Rectal smooth muscle tissue (tissue), 1 donor: ENCODE data around the gene UQCRHL.
"Not testable (repeated sequence)": the region's sequence is repeated elsewhere in the genome, so short reads cannot be mapped to it uniquely, and the experiment has no call there.

ENCODE experiments used
- H3K27ac ChIP-seq: one replicate; pipeline ENCODE4 v1.7.0; 2013; ENCODE audit warnings: low read depth, low read length, inconsistent platforms
- H3K27me3 ChIP-seq: one replicate; pipeline ENCODE4 v1.7.0; 2013; ENCODE audit warnings: low read length; ENCODE audit not compliant: control insufficient read depth, insufficient read depth
- H3K36me3 ChIP-seq: one replicate; pipeline ENCODE4 v1.7.0; 2013; ENCODE audit warnings: low read length; ENCODE audit not compliant: control insufficient read depth, insufficient read depth
- H3K4me1 ChIP-seq: one replicate; pipeline ENCODE4 v1.7.0; 2013; ENCODE audit warnings: low read length; ENCODE audit not compliant: control insufficient read depth, insufficient read depth
- H3K4me3 ChIP-seq: one replicate; pipeline ENCODE4 v1.7.0; 2013; ENCODE audit warnings: low read length
- H3K9ac ChIP-seq: one replicate; pipeline ENCODE4 v1.7.0; 2013; ENCODE audit warnings: low read length

Gene UQCRHL

DNA sequence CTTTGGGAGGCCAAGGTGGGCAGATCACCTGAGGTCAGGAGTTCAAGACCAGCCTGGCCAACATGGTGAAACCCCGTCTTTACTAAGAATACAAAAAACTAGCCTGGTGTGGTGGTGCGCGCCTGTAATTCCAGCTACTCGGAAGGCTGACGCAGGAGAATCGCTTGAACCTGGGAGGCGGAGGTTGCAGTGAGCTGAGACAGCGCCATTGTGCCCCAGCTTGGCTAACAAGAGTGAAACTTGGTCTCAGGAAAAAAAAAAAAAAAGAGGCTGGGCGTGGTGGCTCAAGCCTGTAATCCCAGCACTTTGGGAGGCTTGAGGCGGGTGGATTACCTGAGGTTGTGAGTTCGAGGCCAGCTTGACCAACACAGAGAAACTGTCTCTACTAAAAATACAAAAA, 38.6 kb upstream of the UQCRHL start:
- not testable (repeated sequence) for H3K4me3 ChIP-seq, H3K27ac ChIP-seq, H3K36me3 ChIP-seq, H3K4me1 ChIP-seq, H3K27me3 ChIP-seq, H3K9ac ChIP-seq

DNA sequence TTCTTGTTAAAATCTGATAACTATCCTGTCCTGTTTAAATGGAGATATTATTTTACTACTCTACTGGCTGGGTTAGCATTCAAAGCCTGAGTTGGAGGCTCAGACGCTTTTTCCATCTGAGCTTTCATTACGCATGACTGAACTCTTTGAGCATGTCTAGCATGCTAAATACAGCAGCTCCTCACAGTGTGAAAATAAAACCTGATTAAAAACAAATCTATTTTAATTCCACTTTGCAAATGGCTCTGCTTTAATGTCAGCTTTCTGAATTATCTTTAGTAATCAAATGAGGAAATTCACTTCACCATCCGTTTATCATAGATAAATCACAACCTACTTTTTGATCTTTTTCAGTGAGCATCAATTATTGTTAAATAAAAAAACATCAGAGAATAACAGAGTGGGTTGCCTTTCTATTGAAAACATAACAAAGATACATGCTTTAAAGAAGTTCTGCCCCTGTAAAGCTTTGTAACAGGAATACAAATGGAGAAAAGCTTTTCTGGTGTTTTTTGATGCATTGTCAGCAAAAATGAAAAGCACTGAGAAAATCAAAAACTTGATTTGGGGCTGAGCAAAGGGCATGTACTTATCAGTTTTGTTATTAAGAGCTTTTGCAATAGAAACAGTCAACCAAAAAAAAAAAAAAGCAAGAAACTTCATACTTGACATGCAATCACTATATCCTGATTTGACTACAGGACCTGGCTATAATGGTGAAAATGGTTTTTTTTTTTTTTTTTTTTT, 36.5 kb upstream of the UQCRHL start:
- H3K9ac ChIP-seq = no peak overlapping the region
- no peaks in the 10 kb centered on the region for H3K4me1 ChIP-seq
- H3K4me3 ChIP-seq = no peak overlapping the region
- no peaks in the 10 kb centered on the region for H3K36me3 ChIP-seq
- H3K27me3 ChIP-seq = no peaks in the 10 kb centered on the region
- H3K27ac ChIP-seq = no peak overlapping the region

DNA sequence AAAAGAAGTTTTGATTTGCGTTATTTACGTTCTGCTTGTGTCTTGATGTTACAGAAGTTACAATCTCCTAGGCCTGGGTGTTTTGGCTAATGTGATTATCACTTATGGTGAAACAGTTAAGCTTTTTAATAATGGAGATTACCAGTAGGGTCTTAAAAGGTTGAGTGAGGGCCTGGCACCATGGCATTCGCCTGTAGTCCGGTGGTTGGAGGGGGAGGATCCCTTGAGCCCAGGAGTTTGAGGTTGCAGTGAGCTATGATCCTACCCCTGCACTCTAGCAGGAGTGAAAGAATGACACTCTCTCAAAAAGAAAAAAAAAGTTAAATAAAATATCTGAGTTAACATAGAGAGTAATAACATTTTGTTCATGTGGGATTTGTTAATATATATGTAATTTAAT, 31.3 kb upstream of the UQCRHL start:
- no peaks in the 10 kb centered on the region for H3K27me3 ChIP-seq
- no peaks in the 10 kb centered on the region for H3K4me1 ChIP-seq
- H3K9ac ChIP-seq = no peak overlapping the region
- no peak overlapping the region for H3K27ac ChIP-seq
- H3K4me3 ChIP-seq = no peak overlapping the region
- H3K36me3 ChIP-seq = no peaks in the 10 kb centered on the region

DNA sequence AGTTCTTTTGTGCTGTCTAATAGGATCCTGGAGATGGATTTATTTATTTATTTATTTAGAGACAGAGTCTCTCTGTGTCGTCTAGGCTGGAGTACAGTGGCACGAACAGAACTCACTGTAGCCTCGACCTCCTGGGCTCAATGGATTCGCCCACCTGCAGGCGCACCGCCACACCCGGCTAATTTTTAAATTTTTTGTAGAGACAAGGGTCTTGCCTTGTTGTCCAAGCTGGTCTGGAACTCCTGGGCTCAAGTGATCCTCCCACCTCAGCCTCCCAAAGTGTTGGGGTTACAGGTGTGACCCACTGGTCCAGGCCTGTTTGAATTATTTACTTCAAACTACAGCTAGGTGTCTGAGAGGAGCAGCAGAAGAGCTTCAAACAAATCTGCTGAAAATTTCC, 30.5 kb upstream of the UQCRHL start:
- Histone ChIP-seq H3K36me3 (no peaks in the 10 kb centered on the region), H3K27ac (no peak overlapping the region), H3K4me1 (no peaks in the 10 kb centered on the region), H3K4me3 (no peak overlapping the region), H3K27me3 (no peaks in the 10 kb centered on the region), H3K9ac (no peak overlapping the region)

DNA sequence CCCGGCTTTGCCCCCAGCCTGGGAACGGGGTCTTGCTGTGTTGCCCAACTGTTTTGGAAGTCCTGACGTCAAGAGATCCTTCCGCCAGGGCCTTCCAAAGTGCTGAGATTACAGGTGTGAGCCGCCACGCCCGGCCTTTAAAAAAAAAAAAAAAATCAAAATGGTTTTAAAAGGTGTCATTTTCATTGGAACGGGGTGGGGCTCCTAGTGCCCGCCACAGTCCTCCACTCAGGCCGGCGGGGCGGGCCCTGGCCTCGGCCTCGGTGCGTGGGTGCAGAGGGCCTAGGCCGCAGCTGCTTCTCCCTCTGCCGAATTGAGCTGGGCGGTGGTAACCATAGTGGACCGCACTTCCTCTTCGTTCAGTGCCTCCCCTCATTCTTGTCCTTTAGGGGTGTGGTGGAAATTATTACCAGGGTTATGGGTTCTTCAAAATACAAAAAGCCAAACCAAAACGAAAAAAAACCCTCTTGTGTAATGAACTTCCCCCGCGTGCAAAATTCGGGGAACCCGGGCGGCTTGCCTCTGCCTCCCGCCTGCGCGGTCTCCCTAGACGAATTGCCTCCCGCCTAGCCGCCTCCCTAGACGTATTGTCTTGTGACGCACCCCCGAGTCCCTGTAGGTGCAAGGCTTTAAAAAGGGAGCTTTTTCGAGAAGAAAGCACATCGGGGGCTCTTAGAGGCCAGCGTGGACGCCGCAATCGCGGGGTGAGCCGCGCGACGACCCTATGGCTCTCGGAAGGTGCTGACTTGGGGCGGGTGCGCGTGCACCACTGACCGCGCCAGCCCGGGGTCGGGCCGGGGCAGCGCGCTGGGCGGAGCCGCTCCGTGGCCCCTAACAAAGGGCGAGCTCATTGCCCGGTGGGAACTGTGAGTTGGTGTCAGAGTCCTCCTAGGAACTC, 29.6 kb upstream of the UQCRHL start:
- no peaks in the 10 kb centered on the region for H3K36me3 ChIP-seq
- peak overlapping the region; percentile 89 for H3K27ac ChIP-seq

DNA sequence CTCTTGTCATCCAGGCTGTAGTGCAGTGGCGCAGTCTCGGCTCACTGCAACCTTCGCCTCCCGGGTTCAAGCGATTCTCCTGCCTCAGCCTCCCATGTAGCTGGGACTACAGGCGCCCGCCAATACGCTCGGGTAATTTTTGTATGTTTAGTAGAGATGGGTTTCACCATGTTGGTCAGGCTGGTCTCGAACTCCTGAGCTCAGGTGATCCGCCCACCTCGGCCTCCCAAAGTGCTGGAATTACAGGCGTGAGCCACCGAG, 29.0 kb upstream of the UQCRHL start:
- H3K36me3 ChIP-seq, H3K9ac ChIP-seq, H3K27me3 ChIP-seq, H3K4me1 ChIP-seq: not testable (repeated sequence)
- Histone ChIP-seq H3K4me3 (peak overlapping the region; percentile 65), H3K27ac (peak overlapping the region; percentile 89)

More for the DNA sequence above, 29.6 kb upstream of the UQCRHL start:
- no peak overlapping the region for H3K9ac ChIP-seq
- H3K4me1 ChIP-seq = no peaks in the 10 kb centered on the region
- H3K4me3 ChIP-seq = peak overlapping the region; percentile 65
- no peaks in the 10 kb centered on the region for H3K27me3 ChIP-seq

DNA sequence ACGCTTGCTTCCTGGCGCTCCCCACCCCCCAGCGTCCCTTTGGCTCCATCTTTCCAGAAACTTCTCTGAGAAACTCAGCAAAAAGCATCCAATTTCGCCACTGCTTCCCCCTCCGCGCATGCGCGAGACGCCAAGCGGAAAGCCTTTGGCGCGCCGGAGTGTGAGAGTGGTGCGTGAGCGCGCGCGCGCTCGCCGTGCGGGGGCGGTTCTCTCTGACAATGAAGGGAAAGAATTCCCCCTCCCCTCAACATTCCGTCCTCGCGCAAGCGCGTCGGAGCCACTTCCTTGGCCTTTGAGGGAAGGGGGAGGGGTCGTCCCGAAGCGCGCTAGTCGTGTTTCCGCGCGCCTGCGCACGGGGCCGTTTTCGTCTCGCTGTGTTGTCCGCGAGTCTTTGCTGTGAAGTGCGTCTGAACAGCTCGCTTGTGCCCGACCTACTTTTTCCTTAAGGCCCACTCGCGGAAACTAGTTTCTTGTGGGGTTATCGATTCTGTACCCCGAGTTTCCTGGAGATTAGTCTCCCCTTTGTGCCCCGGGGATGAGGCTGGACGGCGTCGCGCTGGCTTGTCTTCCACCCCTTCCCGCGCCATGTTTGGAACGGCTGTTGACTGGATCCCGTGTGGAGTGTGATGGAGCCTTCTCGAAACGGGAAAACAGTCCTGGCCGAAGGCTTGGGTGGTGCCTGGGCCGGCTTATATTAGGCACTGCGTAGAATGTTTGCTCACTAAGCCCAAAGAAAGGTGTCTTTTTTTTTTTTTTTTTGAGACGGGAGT, 28.5 kb upstream of the UQCRHL start:
- Histone ChIP-seq H3K27me3 (no peaks in the 10 kb centered on the region), H3K36me3 (no peaks in the 10 kb centered on the region)

DNA sequence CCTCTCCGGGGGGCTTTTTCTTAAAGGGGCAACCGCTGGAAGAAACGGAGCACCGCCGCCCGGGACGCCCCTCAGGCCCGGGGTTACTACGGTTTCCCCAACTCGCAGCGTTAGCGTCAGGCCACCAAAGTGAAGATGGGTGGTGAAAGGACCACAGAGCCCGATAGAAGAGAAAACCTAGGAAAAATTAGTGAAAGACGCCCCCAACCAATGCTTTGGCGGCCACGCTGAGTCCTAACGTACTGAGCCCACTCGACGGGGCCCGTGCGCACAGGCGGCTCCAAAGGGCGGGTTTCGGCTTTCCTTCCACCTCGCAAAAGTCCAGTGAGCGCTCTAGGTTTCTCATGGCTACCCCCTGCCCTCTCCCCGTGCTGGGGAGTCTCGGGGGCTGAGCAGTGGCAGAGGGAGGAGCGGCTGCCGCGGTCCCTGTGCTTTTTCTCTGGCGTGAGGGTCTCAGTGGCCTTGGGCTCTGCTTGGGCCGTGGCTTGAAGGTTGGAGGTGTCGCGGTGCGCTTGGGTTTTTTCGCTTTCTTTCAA, 27.8 kb upstream of the UQCRHL start:
- Histone ChIP-seq H3K4me1 (no peaks in the 10 kb centered on the region), H3K27me3 (no peaks in the 10 kb centered on the region), H3K9ac (peak overlapping the region; percentile 98), H3K4me3 (peak overlapping the region; percentile 95), H3K36me3 (no peaks in the 10 kb centered on the region), H3K27ac (peak overlapping the region; percentile 98)

More for the DNA sequence above, 28.5 kb upstream of the UQCRHL start:
- H3K4me1 ChIP-seq = no peaks in the 10 kb centered on the region
- peak overlapping the region; percentile 98 for H3K27ac ChIP-seq
- peak overlapping the region; percentile 98 for H3K9ac ChIP-seq
- peak overlapping the region; percentile 95 for H3K4me3 ChIP-seq

DNA sequence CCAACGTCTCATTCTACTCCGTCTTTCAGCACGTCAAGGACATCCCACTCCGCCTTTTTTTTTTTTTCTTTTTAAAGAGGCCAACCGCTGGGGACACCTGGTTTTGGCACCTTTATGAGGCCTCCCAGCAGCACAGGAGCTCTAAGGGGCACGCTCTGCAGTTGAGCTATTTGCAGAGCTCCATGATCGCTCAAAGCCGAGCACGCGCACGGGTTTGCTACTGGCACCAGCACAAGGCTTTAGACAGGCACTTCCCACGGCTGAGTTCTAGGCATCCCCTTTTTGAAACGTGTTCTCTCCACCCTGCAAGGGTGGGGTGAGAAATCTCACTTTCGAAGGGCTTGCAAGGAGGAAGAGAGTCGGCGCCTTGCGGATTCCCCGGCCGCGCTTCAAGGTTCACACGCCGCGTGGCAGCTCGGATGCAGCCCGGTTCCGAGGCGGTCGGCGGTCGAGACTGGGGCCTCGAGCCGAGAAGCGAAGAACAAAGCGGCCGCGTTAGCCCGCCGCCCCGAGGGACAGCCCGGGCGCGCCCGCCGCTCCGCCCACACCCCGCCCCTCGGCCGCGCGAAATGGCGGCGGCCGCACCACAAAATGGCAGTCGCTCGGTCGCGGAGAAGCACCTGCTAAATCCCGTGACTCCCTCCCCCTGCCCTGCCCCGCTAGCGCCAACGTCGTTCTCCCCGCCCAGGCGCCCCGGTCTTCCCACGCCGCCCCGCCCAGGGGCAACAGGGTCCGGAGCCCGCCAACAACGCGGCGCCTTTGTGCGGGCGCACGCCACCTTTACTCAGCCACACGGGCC, 27.2 kb upstream of the UQCRHL start:
- Histone ChIP-seq H3K9ac (peak overlapping the region; percentile 98), H3K4me3 (peak overlapping the region; percentile 95), H3K27me3 (no peaks in the 10 kb centered on the region), H3K27ac (peak overlapping the region; percentile 98), H3K36me3 (no peaks in the 10 kb centered on the region), H3K4me1 (no peaks in the 10 kb centered on the region)

DNA sequence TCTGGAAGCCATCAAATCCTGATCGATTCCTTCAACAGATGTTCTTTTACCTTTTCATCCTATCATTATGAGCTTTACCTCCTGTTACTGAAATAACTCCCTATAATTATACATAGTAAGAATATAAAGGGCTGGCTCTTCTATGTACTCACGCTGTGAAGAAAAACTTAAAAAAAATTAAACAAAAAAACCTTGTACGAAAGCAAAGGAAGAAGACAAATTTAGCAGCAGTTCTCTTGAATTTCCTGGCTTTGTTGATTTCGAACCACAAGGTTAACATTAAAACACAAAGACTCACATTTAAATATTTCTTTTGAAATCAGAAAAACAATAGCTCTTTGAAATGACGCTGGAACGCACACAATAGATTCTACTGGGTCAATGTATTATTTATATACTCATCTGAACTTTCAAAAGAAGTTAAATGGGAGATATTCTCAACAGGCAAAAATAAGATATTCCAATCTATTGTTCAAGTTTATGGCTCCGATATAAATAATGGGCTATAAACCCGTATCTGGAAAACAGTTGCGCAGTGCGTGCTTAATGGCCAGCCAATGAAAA, 26.5 kb upstream of the UQCRHL start:
- Histone ChIP-seq H3K4me1 (no peaks in the 10 kb centered on the region), H3K27me3 (no peaks in the 10 kb centered on the region), H3K27ac (peak overlapping the region; percentile 98), H3K36me3 (no peaks in the 10 kb centered on the region), H3K9ac (peak overlapping the region; percentile 6), H3K4me3 (peak overlapping the region; percentile 95)

DNA sequence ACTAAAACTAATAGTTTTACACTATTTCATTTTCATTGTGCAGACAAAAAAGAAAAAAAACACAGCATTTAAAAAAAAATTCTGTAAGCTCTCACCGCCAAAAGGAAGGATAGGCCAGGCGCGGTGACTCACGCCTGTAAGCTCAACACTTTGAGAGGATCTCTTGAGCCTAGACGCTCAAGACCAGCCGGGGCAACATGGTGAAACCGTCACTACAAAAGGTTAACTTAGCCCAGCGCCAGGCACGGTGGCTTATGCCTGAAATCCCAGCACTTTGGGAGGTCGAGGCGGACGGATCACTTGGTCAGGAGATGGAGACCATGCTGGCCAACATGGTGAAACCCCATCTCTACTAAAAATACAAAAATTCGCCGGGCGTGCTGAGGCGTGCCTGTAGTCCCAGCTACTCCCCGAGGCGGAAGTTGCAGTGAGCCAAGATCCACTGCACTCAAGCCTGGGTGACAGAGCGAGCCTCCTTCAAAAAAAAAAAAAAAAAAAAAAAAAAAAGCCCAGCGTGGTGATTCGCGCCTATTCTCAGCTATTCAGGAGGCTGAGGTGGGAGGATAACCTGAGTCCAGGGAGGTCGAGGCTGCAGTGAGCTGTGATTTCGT, 25.7 kb upstream of the UQCRHL start:
- H3K9ac ChIP-seq = no peak overlapping the region
- peak overlapping the region; percentile 98 for H3K27ac ChIP-seq
- no peaks in the 10 kb centered on the region for H3K36me3 ChIP-seq
- H3K4me1 ChIP-seq = no peaks in the 10 kb centered on the region
- H3K27me3 ChIP-seq = no peaks in the 10 kb centered on the region
- H3K4me3 ChIP-seq = peak overlapping the region; percentile 95
